SK-N-MC (cell line): Measurements from ENCODE around the gene ECM2.

Experiments
- EZH2 ChIP-seq: fragments of 200-600 bp; sonication (generic); IDR thresholded peaks from one replicate; pipeline ENCODE4 v1.6.1; 2017; ENCODE audit warnings: antibody characterized with exemption
- POLR2AphosphoS5 ChIP-seq: IDR thresholded peaks from 2 replicates; pipeline ENCODE4 v1.6.1; 2012; ENCODE audit warnings: mild to moderate bottlenecking, low read depth, low read length, borderline replicate concordance

GRCh38 chr9:92496396-92497176 lies 39.2 kb downstream of the ECM2 start:
- no peak for TF ChIP-seq POLR2AphosphoS5
- TF ChIP-seq EZH2: no peak
